Neural progenitor cell (in vitro differentiated cells): ENCODE results near the gene FAM110A.

Experiments used
- CTCF ChIP-seq: fragments of 200-600 bp; sonication (generic); IDR thresholded peaks from 2 replicates; pipeline ENCODE4 v1.5.1; 2017; ENCODE audit warnings: antibody characterized with exemption, mild to moderate bottlenecking
- EZH2 ChIP-seq: fragments of 200-600 bp; sonication (generic); IDR thresholded peaks from 2 replicates; pipeline ENCODE4 v1.6.1; 2017; ENCODE audit warnings: antibody characterized with exemption, mild to moderate bottlenecking, moderate library complexity
- EZH2phosphoT487 ChIP-seq: fragments of 200-600 bp; sonication (generic); IDR thresholded peaks from 2 replicates; pipeline ENCODE4 v1.6.1; 2017; ENCODE audit warnings: antibody characterized with exemption

DNA sequence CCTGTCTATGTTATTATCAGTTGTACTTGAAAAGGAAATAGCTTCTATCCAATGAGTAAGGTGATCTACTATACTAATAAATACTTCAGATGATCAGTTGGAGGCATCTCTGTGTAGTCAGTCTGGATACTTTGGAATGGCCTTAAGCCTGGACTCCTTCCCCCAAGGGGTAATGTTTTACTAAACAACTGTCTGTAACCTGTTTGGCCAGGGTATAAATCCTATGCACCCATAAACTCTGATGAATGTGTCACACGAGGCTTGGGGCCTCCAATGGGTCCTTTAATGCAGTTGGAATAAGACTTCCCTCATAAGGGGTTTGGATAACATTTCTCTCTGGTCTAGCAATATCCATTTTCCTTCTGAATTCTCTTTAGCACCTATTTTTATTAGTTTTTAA, 45.7 kb upstream of the FAM110A start:
- TF ChIP-seq CTCF (no peak), EZH2 (no peak), EZH2phosphoT487 (no peak)
